ENCODE results near the gene MAD2L1BP. TPM values are rescaled to one million over a fixed set of nuclear protein-coding genes. Genes with fewer than 3 reads are reported as not detected.

Gene MAD2L1BP
- total RNA-seq, 3 donors from 2014 or later (not counting 1 experiment from before 2014, with no cell fraction given), result 29.9 to 43.3 (median 38.3) TPM

GRCh38 chr6:43624786-43625288 is 10.8 kb upstream of the MAD2L1BP start:
- H3K4me1 Mint-ChIP-seq, result peaks cover 18 to 37% of the 10 kb centered on the region in 2 donors
- H3K4me3 Mint-ChIP-seq, result no peak overlapping the region
- no peaks in the 10 kb centered on the region for H3K9me3 Mint-ChIP-seq
- peaks cover 7% of the 10 kb centered on the region for H3K36me3 Mint-ChIP-seq
- no peak for TF ChIP-seq CTCF (IDR thresholded peaks at IDR 0.05)
- Histone ChIP-seq H3K36me3 (ENCODE audit: control insufficient read depth, insufficient read depth, low read length) (peaks cover 53% of the 10 kb centered on the region), H3K9me3 (ENCODE audit: control insufficient read depth, insufficient read depth, low read length) (no peaks in the 10 kb centered on the region), H3K4me3 (ENCODE audit: low read length) (no peak overlapping the region), H3K27ac (ENCODE audit: low read length) (no peak overlapping the region), H3K4me1 (ENCODE audit: control insufficient read depth, insufficient read depth, low read length) (peaks cover 30% of the 10 kb centered on the region), H3K27me3 (ENCODE audit: control insufficient read depth, insufficient read depth, low read length) (no peaks in the 10 kb centered on the region)
- WGBS (ENCODE audit: insufficient coverage), result 92% methylated on average over 7 of the region's 7 CpGs
- ATAC-seq (no peak), DNase-seq (no peak)
- peak overlapping the region; percentile 23 to 47 for H3K27ac Mint-ChIP-seq
- no peaks in the 10 kb centered on the region for H3K27me3 Mint-ChIP-seq (ENCODE audit: low read depth in 2 of 2)
- intact Hi-C loops (cut with micrococcal nuclease), result loop anchor here (5.0 kb wide), 1 partner anchor 258 kb away; the partner anchor contains the start of gene ZNF318

- no peak for TF ChIP-seq CTCF (IDR thresholded peaks at IDR 0.05)
- peaks cover 7% of the 10 kb centered on the region for H3K36me3 Mint-ChIP-seq
- intact Hi-C loops (cut with micrococcal nuclease), result loop anchor here (5.0 kb wide), 1 partner anchor 258 kb away; the partner anchor contains the start of gene ZNF318
- H3K27ac Mint-ChIP-seq, result peak overlapping the region; percentile 23 to 96
- Histone ChIP-seq H3K4me3 (ENCODE audit: low read length) (no peak overlapping the region), H3K36me3 (ENCODE audit: control insufficient read depth, insufficient read depth, low read length) (peaks cover 47% of the 10 kb centered on the region), H3K9me3 (ENCODE audit: control insufficient read depth, insufficient read depth, low read length) (no peaks in the 10 kb centered on the region), H3K27ac (ENCODE audit: low read length) (no peak overlapping the region), H3K4me1 (ENCODE audit: control insufficient read depth, insufficient read depth, low read length) (peaks cover 35% of the 10 kb centered on the region), H3K27me3 (ENCODE audit: control insufficient read depth, insufficient read depth, low read length) (no peaks in the 10 kb centered on the region)
- no peak overlapping the region for H3K4me3 Mint-ChIP-seq
- ATAC-seq, result no peak
- H3K4me1 Mint-ChIP-seq, result peaks cover 23 to 42% of the 10 kb centered on the region in 2 donors
- DNase-seq, result no peak
- H3K27me3 Mint-ChIP-seq (ENCODE audit: low read depth in 2 of 2), result no peaks in the 10 kb centered on the region
- H3K9me3 Mint-ChIP-seq, result no peaks in the 10 kb centered on the region
- 98% methylated on average over 16 of the region's 16 CpGs for WGBS (ENCODE audit: insufficient coverage)
Observed at GRCh38 chr6:43625393-43625992, 10.1 kb upstream of the MAD2L1BP start.

- intact Hi-C loops (cut with micrococcal nuclease), result loop anchor here (5.0 kb wide), 1 partner anchor 260 kb away; the partner anchor contains the start of gene ZNF318
- ATAC-seq (no peak), DNase-seq (no peak)
- no peaks in the 10 kb centered on the region for H3K27me3 Mint-ChIP-seq (ENCODE audit: low read depth in 2 of 2)
- Histone ChIP-seq H3K4me1 (ENCODE audit: control insufficient read depth, insufficient read depth, low read length) (peaks cover 37% of the 10 kb centered on the region), H3K36me3 (ENCODE audit: control insufficient read depth, insufficient read depth, low read length) (peaks cover 30% of the 10 kb centered on the region), H3K27me3 (ENCODE audit: control insufficient read depth, insufficient read depth, low read length) (no peaks in the 10 kb centered on the region), H3K27ac (ENCODE audit: low read length) (peak overlapping the region; percentile 14), H3K9me3 (ENCODE audit: control insufficient read depth, insufficient read depth, low read length) (no peaks in the 10 kb centered on the region), H3K4me3 (ENCODE audit: low read length) (no peak overlapping the region)
- peak overlapping the region; percentile 92 to 96 for H3K27ac Mint-ChIP-seq
- no peak for TF ChIP-seq CTCF (IDR thresholded peaks at IDR 0.05)
- peak overlapping the region; percentile 59 for H3K4me3 Mint-ChIP-seq
- peaks cover 3% of the 10 kb centered on the region for H3K36me3 Mint-ChIP-seq
- no peaks in the 10 kb centered on the region for H3K9me3 Mint-ChIP-seq
- WGBS (ENCODE audit: insufficient coverage), result 79% methylated on average over 4 of the region's 5 CpGs
- H3K4me1 Mint-ChIP-seq, result peaks cover 23 to 42% of the 10 kb centered on the region in 2 donors
Observed at GRCh38 chr6:43627008-43627825, 8.4 kb upstream of the MAD2L1BP start.
